Rectal smooth muscle tissue (tissue), 1 donor: ENCODE results near the gene AQP2.

Experiments used
- H3K27ac ChIP-seq: one replicate; pipeline ENCODE4 v1.7.0; 2013; ENCODE audit warnings: low read depth, low read length, inconsistent platforms
- H3K27me3 ChIP-seq: one replicate; pipeline ENCODE4 v1.7.0; 2013; ENCODE audit warnings: low read length; ENCODE audit not compliant: control insufficient read depth, insufficient read depth
- H3K36me3 ChIP-seq: one replicate; pipeline ENCODE4 v1.7.0; 2013; ENCODE audit warnings: low read length; ENCODE audit not compliant: control insufficient read depth, insufficient read depth
- H3K4me1 ChIP-seq: one replicate; pipeline ENCODE4 v1.7.0; 2013; ENCODE audit warnings: low read length; ENCODE audit not compliant: control insufficient read depth, insufficient read depth
- H3K4me3 ChIP-seq: one replicate; pipeline ENCODE4 v1.7.0; 2013; ENCODE audit warnings: low read length
- H3K9ac ChIP-seq: one replicate; pipeline ENCODE4 v1.7.0; 2013; ENCODE audit warnings: low read length

Gene AQP2

DNA sequence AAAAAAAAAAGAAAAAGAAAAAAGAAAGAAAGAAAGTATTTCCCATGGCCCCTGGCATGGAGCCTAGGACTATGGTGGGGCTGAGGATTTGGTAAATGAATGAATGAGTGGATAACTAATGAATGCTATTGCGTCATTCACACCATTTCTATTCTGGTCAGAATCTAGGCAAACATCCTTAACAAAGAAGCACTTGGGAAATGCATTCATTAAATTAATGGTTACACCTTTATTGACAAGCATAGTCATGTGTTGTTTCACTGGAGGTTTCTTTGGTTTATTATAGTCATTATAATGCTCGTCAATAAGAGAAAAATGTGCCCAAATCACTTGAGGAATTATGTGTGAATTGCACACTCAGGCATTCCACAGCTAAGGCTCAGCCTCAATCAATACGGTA lies 13.6 kb upstream of the AQP2 start:
- Histone ChIP-seq H3K9ac (no peak overlapping the region), H3K4me1 (no peaks in the 10 kb centered on the region), H3K36me3 (no peaks in the 10 kb centered on the region), H3K27me3 (no peaks in the 10 kb centered on the region), H3K27ac (no peak overlapping the region), H3K4me3 (no peak overlapping the region)

GRCh38 chr12:49937639-49938300 lies 12.8 kb upstream of the AQP2 start:
- Histone ChIP-seq H3K27me3 (no peaks in the 10 kb centered on the region), H3K27ac (no peak overlapping the region), H3K4me3 (no peak overlapping the region), H3K36me3 (no peaks in the 10 kb centered on the region), H3K9ac (no peak overlapping the region), H3K4me1 (no peaks in the 10 kb centered on the region)

- Histone ChIP-seq H3K36me3 (no peaks in the 10 kb centered on the region), H3K9ac (no peak overlapping the region), H3K4me3 (no peak overlapping the region), H3K27me3 (no peaks in the 10 kb centered on the region), H3K4me1 (no peaks in the 10 kb centered on the region), H3K27ac (no peak overlapping the region)
Measured at GRCh38 chr12:49939307-49939706, 11.2 kb upstream of the AQP2 start.

DNA sequence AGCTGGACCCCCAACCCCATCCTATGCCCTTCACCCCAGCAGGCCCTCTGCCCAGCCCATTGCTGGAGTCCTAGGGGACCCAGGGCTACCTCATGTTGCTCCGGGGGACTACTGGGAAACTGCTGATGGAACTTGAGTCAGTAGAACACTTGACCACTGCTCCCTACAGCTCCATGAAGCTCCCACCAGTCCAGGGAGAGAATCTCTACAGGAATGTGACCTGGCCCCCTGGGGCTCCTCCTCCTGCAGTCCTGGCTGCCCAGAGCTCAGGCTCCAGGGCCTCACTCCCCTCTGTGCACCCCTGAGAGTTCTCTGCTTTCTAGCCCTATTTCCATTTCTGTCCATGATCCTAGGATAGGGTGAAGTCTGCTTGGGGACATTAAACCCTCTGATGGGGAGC lies 10.8 kb upstream of the AQP2 start:
- Histone ChIP-seq H3K9ac (no peak overlapping the region), H3K27ac (no peak overlapping the region), H3K4me1 (no peaks in the 10 kb centered on the region), H3K27me3 (no peaks in the 10 kb centered on the region), H3K4me3 (no peak overlapping the region), H3K36me3 (no peaks in the 10 kb centered on the region)

DNA sequence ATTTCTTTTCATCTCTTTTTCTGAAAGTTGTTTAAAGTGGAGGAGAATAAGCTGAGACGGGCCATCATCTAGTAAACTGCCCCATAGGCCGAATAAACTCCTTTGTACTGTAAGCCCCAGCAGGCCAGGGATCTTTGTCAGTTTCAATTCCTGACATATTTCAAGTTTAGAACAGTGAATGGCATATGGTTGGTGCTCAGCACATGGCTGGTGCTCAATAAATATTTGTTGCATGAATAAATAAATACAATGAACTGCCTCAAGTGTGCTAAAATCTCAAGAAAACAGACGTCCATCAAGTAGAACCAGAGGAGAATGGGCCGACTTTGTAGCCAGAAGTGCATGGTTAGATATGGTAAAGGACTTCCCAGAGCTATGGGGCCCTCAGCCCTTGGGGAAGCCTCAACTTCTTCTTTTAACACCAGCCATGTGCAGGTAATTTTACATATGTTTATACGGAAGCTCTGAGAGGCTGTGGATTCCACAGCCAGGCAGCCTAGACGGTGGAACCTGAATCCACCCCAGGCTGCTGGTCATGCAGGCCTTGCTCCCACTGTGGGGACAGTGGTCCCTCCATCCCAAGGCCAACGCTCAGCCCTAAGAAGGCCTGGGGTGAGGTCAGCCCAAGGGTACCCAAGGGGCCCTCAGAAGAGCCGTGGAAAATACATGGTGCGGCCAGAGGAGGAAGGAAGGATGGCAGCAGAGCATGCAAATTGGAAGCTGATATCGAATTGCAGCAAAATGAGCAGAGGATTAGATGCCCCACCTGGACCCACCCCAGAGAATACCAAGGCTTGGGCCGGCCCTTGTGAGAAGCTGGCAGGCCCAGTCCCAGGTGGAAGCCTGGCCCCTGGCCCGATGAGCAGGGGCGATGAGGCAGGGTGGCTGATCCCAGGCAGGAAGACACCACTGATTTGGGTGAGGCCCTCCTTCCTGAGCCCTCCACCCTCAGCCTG lies 8.7 kb upstream of the AQP2 start:
- no peaks in the 10 kb centered on the region for H3K27me3 ChIP-seq
- no peak overlapping the region for H3K9ac ChIP-seq
- no peak overlapping the region for H3K27ac ChIP-seq
- peaks cover 2% of the 10 kb centered on the region for H3K4me1 ChIP-seq
- H3K36me3 ChIP-seq, result no peaks in the 10 kb centered on the region
- H3K4me3 ChIP-seq, result no peak overlapping the region

- Histone ChIP-seq H3K27me3 (no peaks in the 10 kb centered on the region), H3K36me3 (no peaks in the 10 kb centered on the region), H3K4me3 (no peak overlapping the region), H3K27ac (no peak overlapping the region), H3K9ac (no peak overlapping the region), H3K4me1 (peaks cover 2% of the 10 kb centered on the region)
Measured at GRCh38 chr12:49942512-49942893, 8.0 kb upstream of the AQP2 start.

DNA sequence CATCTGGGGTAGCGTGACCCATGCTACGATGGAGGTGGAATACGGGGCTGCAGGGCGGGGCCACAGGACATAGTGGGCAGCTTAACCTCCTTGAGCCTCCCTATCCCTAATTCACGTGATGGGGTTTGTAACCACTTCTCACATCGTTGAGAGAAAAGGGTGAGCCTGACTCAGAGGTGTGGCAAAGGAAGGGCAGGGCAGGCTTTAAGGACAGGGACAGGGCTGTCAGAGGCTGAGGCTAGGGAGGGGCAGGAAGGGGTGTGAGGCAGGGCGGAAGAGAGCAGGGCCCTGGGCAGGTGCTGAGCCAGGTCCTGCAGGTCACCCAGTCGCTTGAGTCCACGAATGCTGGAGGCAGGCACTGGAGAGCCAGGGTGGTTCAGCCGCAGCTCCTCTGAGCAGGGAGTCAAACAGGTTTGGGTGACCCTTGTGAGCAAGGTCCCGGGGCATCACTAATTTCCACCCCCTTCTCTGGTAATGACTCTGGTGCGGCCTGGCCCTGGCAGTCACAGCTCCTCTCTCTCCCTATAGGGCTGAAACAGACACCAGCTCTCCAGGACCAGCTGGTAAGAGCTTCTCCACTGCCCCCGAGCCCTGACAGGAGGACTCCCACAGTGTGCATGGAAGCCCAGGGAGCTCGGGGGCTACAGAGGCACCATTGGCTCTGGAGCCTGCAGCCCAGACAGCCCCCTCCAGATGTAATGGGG lies 7.5 kb upstream of the AQP2 start:
- H3K27me3 ChIP-seq, result no peaks in the 10 kb centered on the region
- peaks cover 2% of the 10 kb centered on the region for H3K4me1 ChIP-seq
- H3K9ac ChIP-seq, result no peak overlapping the region
- H3K27ac ChIP-seq, result no peak overlapping the region
- no peak overlapping the region for H3K4me3 ChIP-seq
- no peaks in the 10 kb centered on the region for H3K36me3 ChIP-seq

- Histone ChIP-seq H3K27me3 (no peaks in the 10 kb centered on the region), H3K4me3 (no peak overlapping the region), H3K4me1 (peaks cover 2% of the 10 kb centered on the region), H3K9ac (no peak overlapping the region), H3K27ac (no peak overlapping the region), H3K36me3 (no peaks in the 10 kb centered on the region)
Measured at GRCh38 chr12:49943625-49943960, 6.9 kb upstream of the AQP2 start.

DNA sequence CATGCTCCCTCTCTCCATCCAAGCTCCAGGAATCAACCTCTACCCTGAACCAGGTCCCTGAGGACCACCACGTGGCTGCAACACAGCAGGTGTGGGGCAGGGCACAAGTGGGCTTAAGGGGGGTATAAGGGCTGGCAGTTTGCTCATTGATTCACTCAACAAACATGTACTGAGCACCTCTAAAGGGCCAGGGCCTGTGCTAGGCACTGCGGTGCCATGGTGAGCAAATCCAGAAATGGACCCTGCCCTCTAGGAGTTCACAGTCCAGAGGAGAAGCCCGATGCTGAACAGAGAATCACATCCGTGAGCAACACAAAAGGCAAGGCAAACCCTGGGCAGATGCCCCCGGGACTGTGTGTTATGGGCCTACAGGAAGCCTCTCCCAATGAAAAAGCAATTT lies 6.5 kb upstream of the AQP2 start:
- Histone ChIP-seq H3K9ac (no peak overlapping the region), H3K4me1 (peaks cover 2% of the 10 kb centered on the region), H3K4me3 (no peak overlapping the region), H3K36me3 (no peaks in the 10 kb centered on the region), H3K27me3 (no peaks in the 10 kb centered on the region), H3K27ac (no peak overlapping the region)

GRCh38 chr12:49944718-49945117 lies 5.8 kb upstream of the AQP2 start:
- no peak overlapping the region for H3K27ac ChIP-seq
- H3K36me3 ChIP-seq, result no peaks in the 10 kb centered on the region
- no peak overlapping the region for H3K4me3 ChIP-seq
- H3K4me1 ChIP-seq, result peaks cover 2% of the 10 kb centered on the region
- H3K27me3 ChIP-seq, result no peaks in the 10 kb centered on the region
- no peak overlapping the region for H3K9ac ChIP-seq

- Histone ChIP-seq H3K9ac (no peak overlapping the region), H3K27ac (no peak overlapping the region), H3K36me3 (no peaks in the 10 kb centered on the region), H3K27me3 (no peaks in the 10 kb centered on the region), H3K4me3 (peak overlapping the region; percentile 45), H3K4me1 (peaks cover 2% of the 10 kb centered on the region)
Measured at GRCh38 chr12:49945394-49946080, 5.0 kb upstream of the AQP2 start.

GRCh38 chr12:49946086-49946485 lies 4.5 kb upstream of the AQP2 start:
- Histone ChIP-seq H3K4me1 (peaks cover 2% of the 10 kb centered on the region), H3K36me3 (no peaks in the 10 kb centered on the region), H3K27me3 (no peaks in the 10 kb centered on the region), H3K27ac (no peak overlapping the region), H3K9ac (no peak overlapping the region), H3K4me3 (no peak overlapping the region)
